MM.1S (cell line): ENCODE measurements around the gene CASZ1.

Experiments
- DNase-seq: peaks from one replicate; pipeline ENCODE4 v3.0.0-alpha.2; 2015
- H2AFZ ChIP-seq: fragments of 300-600 bp; sonication (generic); 2 replicates; pipeline ENCODE4 v1.6.0; 2016; ENCODE audit warnings: antibody characterized with exemption, low read length
- H3F3A ChIP-seq: fragments of 300-600 bp; sonication (generic); 2 replicates; pipeline ENCODE4 v1.6.1; 2016; ENCODE audit warnings: mild to moderate bottlenecking, antibody characterized with exemption, low read length, moderate library complexity, mixed read lengths; ENCODE audit not compliant: insufficient read depth
- H3K27ac ChIP-seq: fragments of 300-600 bp; sonication (generic); 2 replicates; pipeline ENCODE4 v1.5.1; 2016; ENCODE audit warnings: mild to moderate bottlenecking, low read length
- H3K27me3 ChIP-seq: fragments of 300-600 bp; sonication (generic); replicated peaks from 2 replicates; pipeline ENCODE4 v1.6.0; 2016; ENCODE audit warnings: low read length; ENCODE audit not compliant: insufficient read depth
- H3K36me3 ChIP-seq: fragments of 300-600 bp; sonication (generic); replicated peaks from 2 replicates; pipeline ENCODE4 v1.6.1; 2016; ENCODE audit warnings: mild to moderate bottlenecking, low read length, mixed read lengths; ENCODE audit not compliant: insufficient read depth
- H3K4me1 ChIP-seq: fragments of 300-600 bp; sonication (generic); 2 replicates; pipeline ENCODE4 v1.6.1; 2016; ENCODE audit warnings: low read length, mixed read lengths
- H3K4me2 ChIP-seq: fragments of 300-600 bp; sonication (generic); 2 replicates; pipeline ENCODE4 v1.6.0; 2016; ENCODE audit warnings: low read depth, low read length
- H3K4me3 ChIP-seq: fragments of 300-600 bp; sonication (generic); 2 replicates; pipeline ENCODE4 v1.5.1; 2016; ENCODE audit warnings: low read length, mixed read lengths
- H3K79me2 ChIP-seq: fragments of 300-600 bp; sonication (generic); 2 replicates; pipeline ENCODE4 v1.6.1; 2016; ENCODE audit warnings: mixed run types, low read length, mixed read lengths
- H3K9ac ChIP-seq: fragments of 300-600 bp; sonication (generic); 2 replicates; pipeline ENCODE4 v1.6.1; 2016; ENCODE audit warnings: low read length, mixed read lengths
- H3K9me2 ChIP-seq: fragments of 300-600 bp; sonication (generic); replicated peaks from 2 replicates; pipeline ENCODE4 v1.6.1; 2016; ENCODE audit warnings: mild to moderate bottlenecking, low read length, mixed read lengths; ENCODE audit not compliant: insufficient read depth
- H3K9me3 ChIP-seq: fragments of 300-600 bp; sonication (generic); replicated peaks from 2 replicates; pipeline ENCODE4 v1.6.1; 2016; ENCODE audit warnings: mild to moderate bottlenecking, low read length, mixed read lengths; ENCODE audit not compliant: insufficient read depth
- H4K20me1 ChIP-seq: fragments of 300-600 bp; sonication (generic); 2 replicates; pipeline ENCODE4 v1.6.1; 2016; ENCODE audit warnings: mild to moderate bottlenecking, low read length, moderate library complexity, mixed read lengths; ENCODE audit not compliant: insufficient read depth
- CTCF ChIP-seq: fragments of 300-600 bp; sonication (generic); IDR thresholded peaks from 2 replicates; pipeline ENCODE4 v1.5.1; 2016; ENCODE audit warnings: antibody characterized with exemption, low read length, mixed read lengths
- EZH2 ChIP-seq: fragments of 300-600 bp; sonication (generic); optimal IDR thresholded peaks from 2 replicates; pipeline ENCODE3; 2017; ENCODE audit warnings: low read depth, mild to moderate bottlenecking, antibody characterized with exemption, low read length, mixed read lengths
- EZH2phosphoT487 ChIP-seq: fragments of 300-600 bp; sonication (generic); IDR thresholded peaks from 2 replicates; pipeline ENCODE4 v1.6.1; 2018; ENCODE audit warnings: antibody characterized with exemption, low read length

Gene CASZ1

GRCh38 chr1:10741696-10742095 lies 54.8 kb downstream of the CASZ1 start:
- no peak for TF ChIP-seq EZH2phosphoT487
- no peak for TF ChIP-seq CTCF
- no peak for TF ChIP-seq EZH2
- no peak overlapping the region for H3K4me3 ChIP-seq

GRCh38 chr1:10740123-10740522 lies 56.3 kb downstream of the CASZ1 start:
- Histone ChIP-seq H3K27ac (no peak overlapping the region), H3K27me3 (peaks cover 95% of the 10 kb centered on the region), H4K20me1 (no peaks in the 10 kb centered on the region), H3K79me2 (no peaks in the 10 kb centered on the region), H3K36me3 (no peaks in the 10 kb centered on the region), H3K9me2 (no peaks in the 10 kb centered on the region), H3K4me1 (no peaks in the 10 kb centered on the region), H3K4me3 (no peak overlapping the region), H2AFZ (no peak overlapping the region), H3K9ac (no peak overlapping the region), H3F3A (no peaks in the 10 kb centered on the region), H3K4me2 (no peak overlapping the region), H3K9me3 (no peaks in the 10 kb centered on the region)
- no peak for DNase-seq
- no peak for TF ChIP-seq EZH2phosphoT487
- no peak for TF ChIP-seq EZH2
- no peak for TF ChIP-seq CTCF

More at GRCh38 chr1:10741696-10742095, 54.8 kb downstream of the CASZ1 start:
- no peaks in the 10 kb centered on the region for H3K79me2 ChIP-seq
- H3K36me3 ChIP-seq: no peaks in the 10 kb centered on the region
- no peak for DNase-seq
- no peak overlapping the region for H3K4me2 ChIP-seq
- no peaks in the 10 kb centered on the region for H3K9me2 ChIP-seq
- no peak overlapping the region for H3K9ac ChIP-seq
- no peaks in the 10 kb centered on the region for H3K4me1 ChIP-seq
- H2AFZ ChIP-seq: no peak overlapping the region
- H3K9me3 ChIP-seq: no peaks in the 10 kb centered on the region
- no peaks in the 10 kb centered on the region for H3F3A ChIP-seq
- peaks cover 95% of the 10 kb centered on the region for H3K27me3 ChIP-seq
- H3K27ac ChIP-seq: no peak overlapping the region
- H4K20me1 ChIP-seq: no peaks in the 10 kb centered on the region

GRCh38 chr1:10739589-10739988 lies 56.9 kb downstream of the CASZ1 start:
- H3F3A ChIP-seq: no peaks in the 10 kb centered on the region
- H3K27ac ChIP-seq: no peak overlapping the region
- H3K9ac ChIP-seq: no peak overlapping the region
- no peak for DNase-seq
- H3K4me3 ChIP-seq: no peak overlapping the region
- no peak for TF ChIP-seq EZH2
- no peak for TF ChIP-seq CTCF
- TF ChIP-seq EZH2phosphoT487: no peak
- no peaks in the 10 kb centered on the region for H4K20me1 ChIP-seq
- no peak overlapping the region for H2AFZ ChIP-seq
- H3K9me3 ChIP-seq: no peaks in the 10 kb centered on the region
- H3K4me1 ChIP-seq: no peaks in the 10 kb centered on the region
- H3K36me3 ChIP-seq: no peaks in the 10 kb centered on the region
- H3K4me2 ChIP-seq: no peak overlapping the region
- H3K79me2 ChIP-seq: no peaks in the 10 kb centered on the region
- H3K9me2 ChIP-seq: no peaks in the 10 kb centered on the region
- H3K27me3 ChIP-seq: peaks cover 95% of the 10 kb centered on the region
